DND-41 (cell line): ENCODE measurements around the gene DAW1.

ENCODE experiments used
- EZH2 ChIP-seq: IDR thresholded peaks from 3 replicates; pipeline ENCODE4 v1.6.1; 2012; ENCODE audit warnings: borderline replicate concordance, low read depth, mild to moderate bottlenecking, moderate library complexity, low read length, inconsistent platforms; ENCODE audit not compliant: severe bottlenecking
- TF ChIP-seq, protein P1 (sequence below): IDR thresholded peaks from 2 replicates; pipeline ENCODE4 v1.5.1; 2012; ENCODE audit warnings: borderline replicate concordance, low read length, moderate library complexity, mild to moderate bottlenecking; ENCODE audit not compliant: poor library complexity, severe bottlenecking; ENCODE audit errors: extremely low read depth

DNA sequence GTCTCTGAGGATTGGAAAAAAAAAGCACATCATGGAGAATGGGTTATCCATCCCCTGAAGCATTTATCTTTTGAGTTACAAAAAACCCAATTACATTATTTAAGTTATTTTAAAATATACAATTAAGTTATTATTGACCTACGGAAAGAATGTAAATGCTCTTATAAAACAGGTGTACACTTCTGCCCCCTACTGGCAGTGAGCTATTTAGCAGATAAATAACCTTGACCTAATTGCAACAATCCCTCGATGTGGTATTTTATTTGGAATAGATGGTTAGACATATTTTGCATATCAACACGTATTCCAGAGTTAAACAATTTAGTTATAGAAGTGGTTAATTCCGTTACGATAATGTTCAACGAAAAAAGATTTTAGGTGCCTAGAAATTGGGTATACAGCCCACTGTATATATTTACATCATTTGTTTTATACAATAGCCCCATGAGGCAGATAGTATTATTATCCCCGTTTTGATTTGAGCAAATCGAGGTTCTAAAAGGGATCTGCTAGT lies 9.1 kb upstream of the DAW1 start:
- TF ChIP-seq EZH2, result no peak
- TF ChIP-seq, protein P1, sequence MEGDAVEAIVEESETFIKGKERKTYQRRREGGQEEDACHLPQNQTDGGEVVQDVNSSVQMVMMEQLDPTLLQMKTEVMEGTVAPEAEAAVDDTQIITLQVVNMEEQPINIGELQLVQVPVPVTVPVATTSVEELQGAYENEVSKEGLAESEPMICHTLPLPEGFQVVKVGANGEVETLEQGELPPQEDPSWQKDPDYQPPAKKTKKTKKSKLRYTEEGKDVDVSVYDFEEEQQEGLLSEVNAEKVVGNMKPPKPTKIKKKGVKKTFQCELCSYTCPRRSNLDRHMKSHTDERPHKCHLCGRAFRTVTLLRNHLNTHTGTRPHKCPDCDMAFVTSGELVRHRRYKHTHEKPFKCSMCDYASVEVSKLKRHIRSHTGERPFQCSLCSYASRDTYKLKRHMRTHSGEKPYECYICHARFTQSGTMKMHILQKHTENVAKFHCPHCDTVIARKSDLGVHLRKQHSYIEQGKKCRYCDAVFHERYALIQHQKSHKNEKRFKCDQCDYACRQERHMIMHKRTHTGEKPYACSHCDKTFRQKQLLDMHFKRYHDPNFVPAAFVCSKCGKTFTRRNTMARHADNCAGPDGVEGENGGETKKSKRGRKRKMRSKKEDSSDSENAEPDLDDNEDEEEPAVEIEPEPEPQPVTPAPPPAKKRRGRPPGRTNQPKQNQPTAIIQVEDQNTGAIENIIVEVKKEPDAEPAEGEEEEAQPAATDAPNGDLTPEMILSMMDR, result peak; percentile 68
